HCT116 (cell line): Measurements from ENCODE around the gene OPCML. TPM values are rescaled to one million over a fixed set of nuclear protein-coding genes. Genes with fewer than 3 reads are reported as not detected.

Source experiments
- ATAC-seq: fragments of 200-7000 bp; cut with Tn5 transposase; 2 replicates; pipeline ENCODE4 v1.9.1; 2020; ENCODE audit warnings: mild to moderate bottlenecking, moderate library complexity
- BruUV-seq: library from RNA; stranded (reverse); fragments of 400-500 nt; replicated peaks from 2 replicates; lab custom pipeline; 2021; lab: Mats Ljungman, UMichigan
- CTCF ChIA-PET: fragments of 300-600 bp; sonication (Branson Sonifier 250); formaldehyde crosslinking; loops from one replicate; lab custom pipeline; 2021; ENCODE audit warnings: antibody characterized with exemption; lab: Charles Lee
- POLR2A ChIA-PET: fragments of 300-600, 350-600 bp; sonication (Branson Sonifier 250); formaldehyde crosslinking; loops from one replicate; lab custom pipeline; 2021; ENCODE audit warnings: antibody characterized with exemption; lab: Charles Lee
- RAD21 ChIA-PET, 2 experiments: fragments of 300-600 bp; sonication (Branson Sonifier 250); formaldehyde crosslinking; loops; one replicate each; lab custom pipeline; 2023; ENCODE audit warnings: low total read pairs in 2 of 2; ENCODE audit not compliant: uncharacterized antibody in 2 of 2, unreplicated experiment in 2 of 2, low non-redundant PET in 1 of 2; lab: Charles Lee
- DNase-seq: peaks from one replicate; pipeline ENCODE4 v3.0.0-alpha.2; 2010; ENCODE audit warnings: low read depth, low spot score
- H2AFZ ChIP-seq: fragments of 200-600 bp; shearing (Covaris generic), sonication (generic); 2 replicates; pipeline ENCODE4 v1.6.1; 2017; ENCODE audit warnings: low read depth, mixed run types, mixed read lengths, antibody characterized with exemption, low read length; ENCODE audit not compliant: poor library complexity, severe bottlenecking
- H3K27ac ChIP-seq: 2 replicates; pipeline ENCODE4 v1.5.1; 2012; ENCODE audit warnings: low read depth, low read length
- H3K27me3 ChIP-seq: fragments of 200-600 bp; sonication (generic); 2 replicates; pipeline ENCODE4 v1.6.1; 2016; ENCODE audit warnings: mixed run types, low read length, mixed read lengths; ENCODE audit not compliant: insufficient read depth
- H3K36me3 ChIP-seq, 2 experiments: fragments of 200-500 bp in 1 of 2; fragments of 200-600 bp in 1 of 2; sonication (Bioruptor generic) in 1 of 2; sonication (generic) in 1 of 2; 2 replicates each; pipeline versions ENCODE4 v1.5.1 to v1.6.1; 2014 to 2016; ENCODE audit warnings: low read length in 2 of 2, inconsistent platforms in 1 of 2, mixed read lengths in 1 of 2, mixed run types in 1 of 2; ENCODE audit not compliant: insufficient read depth in 2 of 2, control insufficient read depth in 1 of 2
- H3K4me1 ChIP-seq, 2 experiments: fragments of 200-600 bp in 1 of 2; sonication (generic) in 1 of 2; 2 replicates each; pipeline versions ENCODE4 v1.5.1 to v1.6.1; 2012 to 2017; ENCODE audit warnings: low read length in 2 of 2, inconsistent platforms in 1 of 2, mild to moderate bottlenecking in 1 of 2, mixed read lengths in 1 of 2, mixed run types in 1 of 2, moderate library complexity in 1 of 2; ENCODE audit not compliant: insufficient read depth in 2 of 2, control insufficient read depth in 1 of 2
- H3K4me2 ChIP-seq: fragments of 200-600 bp; sonication (generic); 2 replicates; pipeline ENCODE4 v1.6.1; 2017; ENCODE audit warnings: mixed run types, low read length, mixed read lengths
- H3K4me3 ChIP-seq, 2 experiments: fragments of 200-600 bp in 1 of 2; sonication (generic) in 1 of 2; replicated peaks in 1 of 2; 2 replicates each; pipeline ENCODE4 v1.5.1; 2011 to 2016; ENCODE audit warnings: low read length in 2 of 2, control low read depth in 1 of 2, low read depth in 1 of 2, mild to moderate bottlenecking in 1 of 2, mixed read lengths in 1 of 2, mixed run types in 1 of 2
- H3K79me2 ChIP-seq: fragments of 200-600 bp; sonication (generic); 2 replicates; pipeline ENCODE4 v1.6.1; 2017; ENCODE audit warnings: mild to moderate bottlenecking, mixed run types, low read length, moderate library complexity, mixed read lengths; ENCODE audit not compliant: insufficient read depth
- H3K9ac ChIP-seq: fragments of 200-600 bp; sonication (generic); 2 replicates; pipeline ENCODE4 v1.6.1; 2016; ENCODE audit warnings: low read length, mixed read lengths
- H3K9me2 ChIP-seq: fragments of 200-600 bp; sonication (generic), shearing (Covaris generic); 2 replicates; pipeline ENCODE4 v1.6.1; 2017; ENCODE audit warnings: mixed run types, mild to moderate bottlenecking, moderate library complexity; ENCODE audit not compliant: insufficient read depth
- H3K9me3 ChIP-seq, 2 experiments: fragments of 200-500 bp in 1 of 2; fragments of 200-600 bp in 1 of 2; sonication (Bioruptor generic) in 1 of 2; sonication (generic) in 1 of 2; 2 replicates each; pipeline ENCODE4 v1.6.1; 2014 to 2017; ENCODE audit warnings: low read length in 2 of 2, mixed read lengths in 2 of 2, inconsistent platforms in 1 of 2, low read depth in 1 of 2, mild to moderate bottlenecking in 1 of 2, mixed run types in 1 of 2, moderate library complexity in 1 of 2; ENCODE audit not compliant: control insufficient read depth in 1 of 2, insufficient read depth in 1 of 2
- H4K20me1 ChIP-seq: fragments of 200-600 bp; sonication (generic), shearing (Covaris generic); 2 replicates; pipeline ENCODE4 v1.6.1; 2017; ENCODE audit warnings: mixed run types, mild to moderate bottlenecking, moderate library complexity; ENCODE audit not compliant: insufficient read depth
- CBX3 ChIP-seq: IDR thresholded peaks from 2 replicates; pipeline ENCODE4 v1.6.1; 2012; ENCODE audit warnings: low read depth
- CTCF ChIP-seq, 3 experiments: fragments of 200-600 bp in 1 of 3; sonication (generic) in 1 of 3; IDR thresholded peaks in 2 of 3; conservative IDR thresholded peaks in 1 of 3; 2 replicates each; pipeline ENCODE4 v1.5.1; 2012 to 2017; ENCODE audit warnings: low read depth in 2 of 3, low read length in 2 of 3, antibody characterized with exemption in 1 of 3, borderline replicate concordance in 1 of 3, control low read depth in 1 of 3, mild to moderate bottlenecking in 1 of 3, mixed read lengths in 1 of 3, mixed run types in 1 of 3, moderate library complexity in 1 of 3; ENCODE audit not compliant: insufficient read depth in 1 of 3
- EZH2 ChIP-seq: fragments of 200-600 bp; sonication (generic); IDR thresholded peaks from 2 replicates; pipeline ENCODE4 v1.6.1; 2017; ENCODE audit warnings: antibody characterized with exemption, mixed run types
- EZH2phosphoT487 ChIP-seq: fragments of 200-600 bp; IDR thresholded peaks from 2 replicates; pipeline ENCODE4 v1.6.1; 2018; ENCODE audit warnings: antibody characterized with exemption, borderline replicate concordance
- FOSL1 ChIP-seq: IDR thresholded peaks from 2 replicates; pipeline ENCODE4 v1.6.1; 2012; ENCODE audit warnings: low read depth
- MAX ChIP-seq: IDR thresholded peaks from 2 replicates; pipeline ENCODE4 v1.6.1; 2012
- POLR2AphosphoS5 ChIP-seq: IDR thresholded peaks from 2 replicates; pipeline ENCODE4 v1.6.1; 2011; ENCODE audit warnings: mild to moderate bottlenecking, low read depth, low read length, moderate library complexity
- REST ChIP-seq: IDR thresholded peaks from 2 replicates; pipeline ENCODE4 v1.6.1; 2012; ENCODE audit warnings: low read depth
- SIN3A ChIP-seq: IDR thresholded peaks from 2 replicates; pipeline ENCODE4 v1.6.1; 2012; ENCODE audit warnings: low read depth
- TCF7L2 ChIP-seq: IDR thresholded peaks from 2 replicates; pipeline ENCODE4 v1.7.0; 2011; ENCODE audit warnings: borderline replicate concordance, inconsistent platforms; ENCODE audit not compliant: insufficient read depth, insufficient read length; ENCODE audit errors: extremely low read depth
- YY1 ChIP-seq: IDR thresholded peaks from 2 replicates; pipeline ENCODE4 v1.6.1; 2011; ENCODE audit warnings: low read length, low read depth, moderate library complexity, mild to moderate bottlenecking; ENCODE audit not compliant: insufficient replicate concordance; ENCODE audit errors: extremely low read depth
- ZNF274 ChIP-seq: fragments of 200-500 bp; sonication (Bioruptor generic); IDR thresholded peaks from 2 replicates; pipeline ENCODE4 v1.6.1; 2014; ENCODE audit warnings: mild to moderate bottlenecking, low read depth, low read length, inconsistent platforms
- intact Hi-C: fragments of 100-400 bp; cut with micrococcal nuclease; formaldehyde crosslinking; loops from 2 replicates; pipeline ENCODE4 v1.10.0; 2022
- total RNA-seq: library from RNA; stranded (reverse); gene quantifications from one replicate; pipeline ENCODE4 v1.2.1, GENCODE V29; 2021; ENCODE audit not compliant: unreplicated experiment

OPCML gene
- total RNA-seq, 1 experiment from 2014 or later, result not detected

GRCh38 chr11:132646890-132647289 lies 885.4 kb downstream of the OPCML start:
- BruUV-seq, result no TSS peak
- intact Hi-C loops, result no loop called here
- ATAC-seq, result no peak
- ChIA-PET RAD21 (no interaction called here), POLR2A (no interaction called here), CTCF (no interaction called here)
- TF ChIP-seq EZH2 (no peak), SIN3A (no peak)
- no peaks in the 10 kb centered on the region for H3K27me3 ChIP-seq
- no peaks in the 10 kb centered on the region for H3K36me3 ChIP-seq
- H3K79me2 ChIP-seq, result no peaks in the 10 kb centered on the region
- no peaks in the 10 kb centered on the region for H3K4me1 ChIP-seq
- H2AFZ ChIP-seq, result no peak overlapping the region
- no peaks in the 10 kb centered on the region for H3K9me2 ChIP-seq
- H3K9ac ChIP-seq, result no peak overlapping the region
- H3K4me3 ChIP-seq, result no peak overlapping the region
- H3K27ac ChIP-seq, result no peak overlapping the region
- no peaks in the 10 kb centered on the region for H4K20me1 ChIP-seq
- no peak for DNase-seq
- no peak overlapping the region for H3K4me2 ChIP-seq
- H3K9me3 ChIP-seq, result peaks cover 10 to 21% of the 10 kb centered on the region in 2 experiments; a peak in 2 of 4 replicates

- DNase-seq, result no peak
- POLR2A ChIA-PET, result no interaction called here
- Histone ChIP-seq H3K9me2 (no peaks in the 10 kb centered on the region), H3K9ac (no peak overlapping the region), H3K4me2 (no peak overlapping the region), H3K27me3 (no peaks in the 10 kb centered on the region), H4K20me1 (no peaks in the 10 kb centered on the region), H3K9me3 (peaks cover 14 to 23% of the 10 kb centered on the region in 2 experiments; a peak in 2 of 4 replicates), H2AFZ (no peak overlapping the region), H3K79me2 (no peaks in the 10 kb centered on the region), H3K36me3 (no peaks in the 10 kb centered on the region), H3K4me1 (no peaks in the 10 kb centered on the region), H3K4me3 (no peak overlapping the region), H3K27ac (no peak overlapping the region)
- TF ChIP-seq SIN3A, result no peak
- TF ChIP-seq POLR2AphosphoS5, result no peak
- no peak for TF ChIP-seq CBX3
- TF ChIP-seq ZNF274, result no peak
- TF ChIP-seq CTCF (IDR thresholded peaks at IDR 0.05 in 2 of 3, conservative IDR thresholded peaks at IDR 0.05 in 1 of 3; ENCODE audit: borderline replicate concordance in 1 of 3, insufficient read depth in 1 of 3, low read depth in 2 of 3, low read length in 2 of 3), result no peak
- no peak for TF ChIP-seq FOSL1
- no peak for TF ChIP-seq REST
- TF ChIP-seq YY1, result no peak
- no peak for TF ChIP-seq MAX
- no peak for TF ChIP-seq TCF7L2
- TF ChIP-seq EZH2phosphoT487, result no peak
- CTCF ChIA-PET, result no interaction called here
- RAD21 ChIA-PET, result no interaction called here
- no peak for ATAC-seq
- intact Hi-C loops, result no loop called here
- no TSS peak for BruUV-seq
These were observed 887.6 kb downstream of the OPCML start for GRCh38 chr11:132644520-132645239.
